HG03064 (cell line): ENCODE measurements around the gene P2RX1.
"Not testable (repeated sequence)": the region's sequence is repeated elsewhere in the genome, so short reads cannot be mapped to it uniquely, and the experiment has no call there.

Experiments used
- ATAC-seq: cut with Tn5 transposase; IDR thresholded peaks from one replicate; pipeline ENCODE4 v1.9.1; 2021; ENCODE audit warnings: low read depth; ENCODE audit not compliant: unreplicated experiment

The P2RX1 gene

GRCh38 chr17:3861761-3862681, 54.2 kb downstream of the P2RX1 start:
- ATAC-seq: no peak

GRCh38 chr17:3860939-3861700, 55.1 kb downstream of the P2RX1 start:
- no peak for ATAC-seq

GRCh38 chr17:3859940-3860339, 56.3 kb downstream of the P2RX1 start:
- no peak for ATAC-seq

GRCh38 chr17:3857261-3858105, 58.8 kb downstream of the P2RX1 start:
- ATAC-seq: no peak

- ATAC-seq: not testable (repeated sequence)
These were observed 62.1 kb downstream of the P2RX1 start for GRCh38 chr17:3854204-3854603.

GRCh38 chr17:3852561-3852960, 63.7 kb downstream of the P2RX1 start:
- no peak for ATAC-seq

GRCh38 chr17:3851461-3852100, 64.7 kb downstream of the P2RX1 start:
- ATAC-seq: no peak

- ATAC-seq: no peak
These were observed 67.9 kb downstream of the P2RX1 start for GRCh38 chr17:3848229-3848835.

- no peak for ATAC-seq
These were observed 69.0 kb downstream of the P2RX1 start for GRCh38 chr17:3847165-3847670.
